OCI-LY1 (cell line): ENCODE measurements around the gene DMD.

Source experiments
- H2AFZ ChIP-seq: fragments of 200-600 bp; sonication (generic), shearing (Covaris generic); 2 replicates; pipeline ENCODE4 v1.6.0; 2014; ENCODE audit warnings: antibody characterized with exemption, mild to moderate bottlenecking, low read length
- H3F3A ChIP-seq: fragments of 200-600 bp; sonication (generic), shearing (Covaris generic); 2 replicates; pipeline ENCODE4 v1.6.0; 2014; ENCODE audit warnings: mild to moderate bottlenecking, antibody characterized with exemption, low read length, moderate library complexity; ENCODE audit not compliant: insufficient read depth
- H3K27ac ChIP-seq: fragments of 200-600 bp; sonication (generic); 2 replicates; pipeline ENCODE4 v1.5.1; 2014; ENCODE audit warnings: low read length, mixed run types, mild to moderate bottlenecking, low read depth; ENCODE audit not compliant: poor library complexity, severe bottlenecking
- H3K27me3 ChIP-seq: fragments of 200-600 bp; sonication (generic); 2 replicates; pipeline ENCODE4 v1.6.0; 2014; ENCODE audit warnings: antibody characterized with exemption, mild to moderate bottlenecking, low read length, moderate library complexity; ENCODE audit not compliant: insufficient read depth
- H3K36me3 ChIP-seq: fragments of 200-600 bp; sonication (generic); 2 replicates; pipeline ENCODE4 v1.6.1; 2014; ENCODE audit warnings: mild to moderate bottlenecking, antibody characterized with exemption, low read length, moderate library complexity, mixed read lengths; ENCODE audit not compliant: insufficient read depth
- H3K4me1 ChIP-seq: fragments of 200-600 bp; sonication (generic); 2 replicates; pipeline ENCODE4 v1.5.1; 2014; ENCODE audit warnings: mild to moderate bottlenecking, low read length, moderate library complexity; ENCODE audit not compliant: insufficient read depth, severe bottlenecking
- H3K4me2 ChIP-seq: fragments of 200-600 bp; sonication (generic), shearing (Covaris generic); 2 replicates; pipeline ENCODE4 v1.6.1; 2014; ENCODE audit warnings: low read length
- H3K4me3 ChIP-seq: fragments of 200-600 bp; sonication (generic); 2 replicates; pipeline ENCODE4 v1.5.1; 2014; ENCODE audit warnings: low read length, low read depth, mild to moderate bottlenecking, mixed read lengths; ENCODE audit not compliant: poor library complexity, severe bottlenecking
- H3K79me2 ChIP-seq: fragments of 200-600 bp; shearing (Covaris generic); 2 replicates; pipeline ENCODE4 v1.6.1; 2016; ENCODE audit warnings: mixed run types, low read length, mixed read lengths; ENCODE audit not compliant: insufficient read depth
- H3K9ac ChIP-seq: fragments of 200-600 bp; sonication (generic), shearing (Covaris generic); 2 replicates; pipeline ENCODE4 v1.6.1; 2014; ENCODE audit warnings: mild to moderate bottlenecking, low read length, mixed read lengths
- H3K9me2 ChIP-seq: fragments of 200-600 bp; sonication (generic), shearing (Covaris generic); 2 replicates; pipeline ENCODE4 v1.6.1; 2014; ENCODE audit warnings: low read depth, mild to moderate bottlenecking, low read length, mixed read lengths
- H3K9me3 ChIP-seq: fragments of 200-600 bp; shearing (Covaris generic); 2 replicates; pipeline ENCODE4 v1.6.1; 2014; ENCODE audit warnings: low read length, mixed read lengths
- H4K20me1 ChIP-seq: fragments of 200-600 bp; sonication (generic), shearing (Covaris generic); 2 replicates; pipeline ENCODE4 v1.6.0; 2016; ENCODE audit warnings: mild to moderate bottlenecking, low read length; ENCODE audit not compliant: insufficient read depth
- EZH2 ChIP-seq: fragments of 200-600 bp; sonication (generic), shearing (Covaris generic); IDR thresholded peaks from 2 replicates; pipeline ENCODE4 v1.8.0; 2017; ENCODE audit warnings: borderline replicate concordance, mixed run types, mild to moderate bottlenecking, antibody characterized with exemption, low read length, moderate library complexity, mixed read lengths
- TF ChIP-seq, protein P1 (sequence below): fragments of 200-600 bp; sonication (generic), shearing (Covaris generic); IDR thresholded peaks from 2 replicates; pipeline ENCODE4 v1.5.1; 2017; ENCODE audit warnings: mild to moderate bottlenecking, antibody characterized with exemption, low read length, moderate library complexity, mixed read lengths

The DMD gene

DNA sequence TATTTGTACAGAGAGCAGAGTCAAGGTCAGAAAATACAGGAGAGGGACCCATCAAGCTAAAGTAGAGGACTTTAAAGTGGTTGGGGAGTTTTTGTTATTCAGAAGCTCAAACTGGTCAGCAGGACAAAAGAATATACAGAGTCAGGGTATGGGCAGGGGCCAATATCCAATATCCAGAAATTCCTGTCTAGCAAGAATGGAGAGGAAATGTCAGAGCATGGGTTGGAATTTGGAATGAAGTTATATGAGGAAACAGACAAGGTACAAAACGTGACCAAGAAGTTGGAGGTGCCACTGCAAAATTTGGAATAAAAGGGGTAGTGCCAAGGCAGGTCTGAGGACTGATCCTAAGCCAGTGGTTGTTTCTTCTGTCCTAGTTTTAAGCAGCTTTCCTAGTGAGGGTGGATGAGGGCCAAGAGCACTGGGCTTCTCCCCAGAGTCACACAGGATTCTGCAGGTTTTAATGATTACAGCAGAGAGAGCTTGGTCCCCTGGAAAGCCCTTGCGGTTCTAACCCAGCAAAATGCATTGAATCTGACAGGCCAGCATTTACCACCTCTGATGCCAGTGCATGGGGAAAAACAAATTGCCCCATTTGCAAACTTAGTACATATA, 1834.8 kb downstream of the DMD start:
- Histone ChIP-seq H2AFZ (no peak overlapping the region), H3F3A (no peaks in the 10 kb centered on the region), H3K4me1 (no peaks in the 10 kb centered on the region), H3K9me2 (no peaks in the 10 kb centered on the region), H3K36me3 (no peaks in the 10 kb centered on the region), H3K79me2 (no peaks in the 10 kb centered on the region), H3K4me2 (no peak overlapping the region), H3K4me3 (no peak overlapping the region), H3K9me3 (no peaks in the 10 kb centered on the region), H4K20me1 (no peaks in the 10 kb centered on the region), H3K27ac (no peak overlapping the region), H3K27me3 (no peaks in the 10 kb centered on the region), H3K9ac (no peak overlapping the region)
- TF ChIP-seq EZH2: no peak
- TF ChIP-seq, protein P1, sequence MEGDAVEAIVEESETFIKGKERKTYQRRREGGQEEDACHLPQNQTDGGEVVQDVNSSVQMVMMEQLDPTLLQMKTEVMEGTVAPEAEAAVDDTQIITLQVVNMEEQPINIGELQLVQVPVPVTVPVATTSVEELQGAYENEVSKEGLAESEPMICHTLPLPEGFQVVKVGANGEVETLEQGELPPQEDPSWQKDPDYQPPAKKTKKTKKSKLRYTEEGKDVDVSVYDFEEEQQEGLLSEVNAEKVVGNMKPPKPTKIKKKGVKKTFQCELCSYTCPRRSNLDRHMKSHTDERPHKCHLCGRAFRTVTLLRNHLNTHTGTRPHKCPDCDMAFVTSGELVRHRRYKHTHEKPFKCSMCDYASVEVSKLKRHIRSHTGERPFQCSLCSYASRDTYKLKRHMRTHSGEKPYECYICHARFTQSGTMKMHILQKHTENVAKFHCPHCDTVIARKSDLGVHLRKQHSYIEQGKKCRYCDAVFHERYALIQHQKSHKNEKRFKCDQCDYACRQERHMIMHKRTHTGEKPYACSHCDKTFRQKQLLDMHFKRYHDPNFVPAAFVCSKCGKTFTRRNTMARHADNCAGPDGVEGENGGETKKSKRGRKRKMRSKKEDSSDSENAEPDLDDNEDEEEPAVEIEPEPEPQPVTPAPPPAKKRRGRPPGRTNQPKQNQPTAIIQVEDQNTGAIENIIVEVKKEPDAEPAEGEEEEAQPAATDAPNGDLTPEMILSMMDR: no peak

DNA sequence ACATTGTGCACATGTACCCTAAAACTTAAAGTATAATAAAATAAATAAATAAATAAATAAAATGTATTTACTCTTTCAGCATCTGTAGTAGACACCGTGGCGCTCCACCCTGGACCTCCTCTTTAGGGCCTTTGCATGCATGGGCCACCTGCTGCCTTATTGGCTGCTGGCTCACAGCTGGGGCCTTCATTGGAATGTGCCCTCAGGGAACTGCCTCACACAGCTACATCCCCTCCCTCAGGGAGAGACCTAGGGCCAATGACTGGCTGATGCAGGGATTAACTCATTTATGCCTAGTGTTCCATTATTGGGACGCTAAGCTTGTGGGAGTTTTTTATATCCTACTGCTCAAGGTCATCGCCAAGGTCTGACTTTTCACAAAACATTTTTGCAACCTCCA, 1836.6 kb downstream of the DMD start:
- H3K36me3 ChIP-seq: no peaks in the 10 kb centered on the region
- no peak for TF ChIP-seq EZH2
- TF ChIP-seq, protein P1: no peak
- H3K27ac ChIP-seq: no peak overlapping the region
- no peak overlapping the region for H3K9ac ChIP-seq
- H3K4me1 ChIP-seq: no peaks in the 10 kb centered on the region
- H4K20me1 ChIP-seq: no peaks in the 10 kb centered on the region
- H3K9me2 ChIP-seq: no peaks in the 10 kb centered on the region
- no peak overlapping the region for H3K4me3 ChIP-seq
- H3K79me2 ChIP-seq: no peaks in the 10 kb centered on the region
- no peaks in the 10 kb centered on the region for H3K27me3 ChIP-seq
- no peak overlapping the region for H3K4me2 ChIP-seq
- H2AFZ ChIP-seq: no peak overlapping the region
- H3K9me3 ChIP-seq: no peaks in the 10 kb centered on the region
- no peaks in the 10 kb centered on the region for H3F3A ChIP-seq

DNA sequence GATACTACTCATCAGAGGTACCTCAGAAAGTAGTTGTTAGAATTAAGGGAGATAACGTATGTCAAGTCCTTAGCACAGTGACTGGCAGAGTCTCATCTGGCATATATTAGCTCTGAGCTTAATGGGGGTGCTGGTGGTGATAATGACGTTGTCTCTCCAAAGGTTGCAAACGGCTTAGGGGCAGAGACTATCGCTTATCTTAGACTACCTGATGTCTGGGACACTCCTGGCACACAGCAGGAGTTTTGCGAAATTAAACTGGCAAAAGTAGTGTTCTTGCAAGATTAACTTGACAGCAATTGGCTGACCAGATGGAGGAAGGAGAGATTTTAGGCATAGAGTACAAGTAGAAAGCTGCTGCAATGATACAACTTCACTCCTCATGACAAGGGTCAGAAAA, 1839.4 kb downstream of the DMD start:
- H3K4me3 ChIP-seq: no peak overlapping the region
- no peaks in the 10 kb centered on the region for H3K36me3 ChIP-seq
- H3K4me2 ChIP-seq: no peak overlapping the region
- no peaks in the 10 kb centered on the region for H3F3A ChIP-seq
- H3K79me2 ChIP-seq: no peaks in the 10 kb centered on the region
- H2AFZ ChIP-seq: no peak overlapping the region
- H4K20me1 ChIP-seq: no peaks in the 10 kb centered on the region
- no peaks in the 10 kb centered on the region for H3K9me3 ChIP-seq
- H3K9ac ChIP-seq: no peak overlapping the region
- no peaks in the 10 kb centered on the region for H3K4me1 ChIP-seq
- H3K9me2 ChIP-seq: no peaks in the 10 kb centered on the region
- H3K27ac ChIP-seq: no peak overlapping the region
- no peaks in the 10 kb centered on the region for H3K27me3 ChIP-seq
- TF ChIP-seq, protein P1: no peak
- TF ChIP-seq EZH2: no peak
